Thyroid gland (tissue), 4 donors: ENCODE results near the gene ADARB1.

Source experiments
- POLR2A ChIP-seq, 2 donors: fragments of 450-650 bp; IDR thresholded peaks; one replicate each; pipeline ENCODE4 v1.6.1; 2017; ENCODE audit warnings: antibody characterized with exemption in 2 of 2, mild to moderate bottlenecking in 2 of 2, moderate library complexity in 1 of 2
- TF ChIP-seq, protein P1 (sequence below), 6 experiments: fragments of 200-600 bp in 3 of 6; fragments of 450-650 bp in 3 of 6; sonication (generic) in 3 of 6; IDR thresholded peaks; one replicate each; pipeline ENCODE4 v1.5.1; 2016 to 2019; ENCODE audit warnings: antibody characterized with exemption in 6 of 6, mild to moderate bottlenecking in 2 of 6, inconsistent platforms in 1 of 6, moderate library complexity in 1 of 6

DNA sequence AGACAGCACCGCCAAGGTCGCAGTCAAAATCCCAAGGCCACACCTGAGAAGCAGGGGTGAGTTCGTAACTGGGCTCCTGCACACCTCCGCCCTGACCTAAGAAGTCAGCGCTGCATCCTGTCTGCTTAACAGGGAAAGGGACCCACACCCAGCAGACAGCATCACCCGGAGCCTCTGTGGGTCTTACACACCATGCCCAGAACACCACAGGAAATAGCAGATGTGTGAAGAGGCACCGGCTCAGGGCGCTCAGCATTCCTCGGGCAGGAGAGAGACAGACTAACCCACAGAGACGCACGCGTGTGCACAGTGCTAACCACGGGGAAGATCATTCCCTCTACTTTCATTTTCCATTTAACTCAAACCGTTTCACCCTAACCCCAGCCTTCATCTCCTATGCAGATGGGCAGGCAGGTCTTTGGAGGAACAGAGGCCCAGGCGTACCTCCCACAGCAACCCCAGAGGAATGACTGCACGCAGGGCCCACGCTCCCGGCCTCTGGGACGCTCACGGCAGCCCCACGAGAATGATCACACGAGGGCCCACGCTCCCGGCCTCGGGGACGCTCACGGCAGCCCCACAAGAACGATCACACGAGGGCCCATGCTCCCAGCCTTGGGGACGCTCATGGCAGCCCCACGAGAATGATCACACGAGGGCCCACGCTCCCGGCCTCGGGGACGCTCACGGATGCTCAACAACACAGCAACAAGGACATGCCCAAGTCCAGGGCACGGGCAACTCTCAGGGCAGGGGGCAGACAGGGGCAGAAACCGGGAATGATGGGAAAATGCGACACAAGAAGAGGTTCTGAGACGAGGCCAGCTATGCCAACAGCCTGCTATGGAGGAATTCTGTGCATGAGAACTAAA, 192.4 kb downstream of the ADARB1 start:
- TF ChIP-seq, protein P1, sequence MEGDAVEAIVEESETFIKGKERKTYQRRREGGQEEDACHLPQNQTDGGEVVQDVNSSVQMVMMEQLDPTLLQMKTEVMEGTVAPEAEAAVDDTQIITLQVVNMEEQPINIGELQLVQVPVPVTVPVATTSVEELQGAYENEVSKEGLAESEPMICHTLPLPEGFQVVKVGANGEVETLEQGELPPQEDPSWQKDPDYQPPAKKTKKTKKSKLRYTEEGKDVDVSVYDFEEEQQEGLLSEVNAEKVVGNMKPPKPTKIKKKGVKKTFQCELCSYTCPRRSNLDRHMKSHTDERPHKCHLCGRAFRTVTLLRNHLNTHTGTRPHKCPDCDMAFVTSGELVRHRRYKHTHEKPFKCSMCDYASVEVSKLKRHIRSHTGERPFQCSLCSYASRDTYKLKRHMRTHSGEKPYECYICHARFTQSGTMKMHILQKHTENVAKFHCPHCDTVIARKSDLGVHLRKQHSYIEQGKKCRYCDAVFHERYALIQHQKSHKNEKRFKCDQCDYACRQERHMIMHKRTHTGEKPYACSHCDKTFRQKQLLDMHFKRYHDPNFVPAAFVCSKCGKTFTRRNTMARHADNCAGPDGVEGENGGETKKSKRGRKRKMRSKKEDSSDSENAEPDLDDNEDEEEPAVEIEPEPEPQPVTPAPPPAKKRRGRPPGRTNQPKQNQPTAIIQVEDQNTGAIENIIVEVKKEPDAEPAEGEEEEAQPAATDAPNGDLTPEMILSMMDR (IDR thresholded peaks at IDR 0.05) = no peak
- no peak for TF ChIP-seq POLR2A (IDR thresholded peaks at IDR 0.05)
